Activated T-helper 2 cell treated with anti-CD3 and anti-CD28 coated beads, Interferon-gamma antibody, Interleukin-2, Interleukin-4, amounts not matched to agents 10 μg/mL and 5 μg/mL and 100 μg/mL, durations not matched to agents 14 hours and 24 hours and 36 hours (primary cell): ENCODE results near the gene RUNX3. TPM values are rescaled to one million over a fixed set of nuclear protein-coding genes. Genes with fewer than 3 reads are reported as not detected.
A peak's percentile ranks its signal among the peaks of the same experiment; 100 is the strongest.

Experiments
- DNase-seq: peaks from one replicate; pipeline ENCODE4 v3.0.0; 2021; ENCODE audit warnings: low spot score
- H3K27ac Mint-ChIP-seq: one replicate; pipeline ENCODE4 v1.8.0; 2021; ENCODE audit warnings: mixed read lengths
- H3K27me3 Mint-ChIP-seq: one replicate; pipeline ENCODE4 v1.8.0; 2021; ENCODE audit warnings: low read depth, mixed read lengths
- H3K36me3 Mint-ChIP-seq: one replicate; pipeline ENCODE4 v1.8.0; 2021; ENCODE audit warnings: low read depth, mixed read lengths
- H3K4me1 Mint-ChIP-seq: one replicate; pipeline ENCODE4 v1.8.0; 2021; ENCODE audit warnings: low read depth, mixed read lengths
- H3K4me3 Mint-ChIP-seq: one replicate; pipeline ENCODE4 v1.8.0; 2021; ENCODE audit warnings: low read depth, mild to moderate bottlenecking, moderate library complexity, mixed read lengths
- H3K9me3 Mint-ChIP-seq: one replicate; pipeline ENCODE4 v1.8.0; 2021; ENCODE audit warnings: mixed read lengths
- intact Hi-C: fragments of 100-400 bp; cut with micrococcal nuclease; formaldehyde crosslinking; loops from one replicate; pipeline ENCODE4 v1.15.1; 2023
- total RNA-seq: library from RNA; stranded (reverse); gene quantifications from 2 replicates; pipeline ENCODE4 v1.2.3, GENCODE V29; 2022

The RUNX3 gene
- total RNA-seq, 1 donor from 2014 or later, result 129 TPM

DNA sequence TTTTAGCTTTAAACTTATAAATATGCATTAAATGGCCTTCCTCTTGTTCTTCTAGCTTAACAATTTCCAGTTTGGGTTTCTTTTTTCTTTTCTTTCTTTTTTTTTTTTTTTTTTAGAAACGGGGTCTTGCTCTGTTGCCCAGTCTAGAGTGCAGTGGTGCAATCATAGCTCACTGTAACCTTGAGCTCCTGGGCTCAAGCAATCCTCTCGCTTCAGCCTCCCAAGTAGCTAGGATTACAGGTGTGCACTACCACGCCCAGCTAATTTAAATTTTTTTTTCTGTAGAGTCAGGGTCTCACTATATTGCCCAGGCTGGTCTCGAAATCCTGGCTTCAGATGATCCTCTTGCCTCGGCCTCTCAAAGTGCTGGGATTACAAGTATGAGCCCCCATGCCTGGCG is 37.9 kb upstream of the RUNX3 start:
- Mint-ChIP-seq H3K9me3 (no peaks in the 10 kb centered on the region), H3K36me3 (peaks cover 17% of the 10 kb centered on the region), H3K27me3 (no peaks in the 10 kb centered on the region), H3K4me3 (no peak overlapping the region), H3K4me1 (peaks cover 69% of the 10 kb centered on the region), H3K27ac (peak overlapping the region; percentile 56)
- intact Hi-C loops, result loop anchor here (2.0 kb wide), 2 partner anchors 13 to 23 kb away; no protein-coding TSS in a partner anchor
- DNase-seq, result no peak

DNA sequence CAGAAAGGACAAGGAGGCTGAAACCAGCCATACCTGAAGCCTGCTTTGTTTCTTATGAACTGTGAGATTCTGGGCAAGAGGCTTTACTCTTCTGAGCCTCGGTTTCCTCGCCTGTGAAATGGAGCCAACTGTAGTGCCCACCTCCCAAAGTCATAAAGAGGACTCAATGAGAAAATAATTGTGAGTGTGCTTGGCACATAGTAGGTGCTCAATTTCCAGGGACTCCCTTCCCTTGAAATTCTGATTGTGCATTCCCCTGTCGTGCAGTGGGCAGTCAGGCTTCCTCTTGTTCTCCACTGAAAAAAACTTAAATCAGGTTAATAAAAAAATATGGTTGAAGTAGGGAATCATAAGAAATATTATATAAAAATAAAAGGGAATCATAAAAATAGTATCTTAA is 37.5 kb upstream of the RUNX3 start:
- Mint-ChIP-seq H3K4me1 (peaks cover 66% of the 10 kb centered on the region), H3K36me3 (peaks cover 21% of the 10 kb centered on the region), H3K9me3 (no peaks in the 10 kb centered on the region), H3K4me3 (no peak overlapping the region), H3K27me3 (no peaks in the 10 kb centered on the region), H3K27ac (peak overlapping the region; percentile 99)
- intact Hi-C loops, result loop anchor here (2.0 kb wide), 2 partner anchors 13 to 23 kb away; no protein-coding TSS in a partner anchor
- no peak for DNase-seq

GRCh38 chr1:24966724-24967346 is 36.8 kb upstream of the RUNX3 start:
- Mint-ChIP-seq H3K9me3 (no peaks in the 10 kb centered on the region), H3K27ac (peak overlapping the region; percentile 99), H3K36me3 (peaks cover 28% of the 10 kb centered on the region), H3K4me1 (peaks cover 67% of the 10 kb centered on the region), H3K27me3 (no peaks in the 10 kb centered on the region), H3K4me3 (peak overlapping the region; percentile 34)
- intact Hi-C loops, result loop anchor here (1.0 to 2.0 kb wide), 6 partner anchors 14 to 63 kb away; partner anchors contain the start of gene RUNX3
- DNase-seq, result peak; percentile 77

- no peak for DNase-seq
- intact Hi-C loops, result loop anchor here (1.0 to 2.0 kb wide), 6 partner anchors 15 to 64 kb away; partner anchors contain the start of gene RUNX3
- peak overlapping the region; percentile 47 for H3K4me3 Mint-ChIP-seq
- H3K9me3 Mint-ChIP-seq, result no peaks in the 10 kb centered on the region
- peak overlapping the region; percentile 99 for H3K27ac Mint-ChIP-seq
- H3K27me3 Mint-ChIP-seq, result no peaks in the 10 kb centered on the region
- peaks cover 68% of the 10 kb centered on the region for H3K4me1 Mint-ChIP-seq
- peaks cover 34% of the 10 kb centered on the region for H3K36me3 Mint-ChIP-seq
Observed at GRCh38 chr1:24966121-24966723, 36.1 kb upstream of the RUNX3 start.

- H3K4me3 Mint-ChIP-seq, result peak overlapping the region; percentile 47
- peak overlapping the region; percentile 99 for H3K27ac Mint-ChIP-seq
- intact Hi-C loops, result loop anchor here (1.0 kb wide), 2 partner anchors 10 to 72 kb away; no protein-coding TSS in a partner anchor
- DNase-seq, result no peak
- H3K9me3 Mint-ChIP-seq, result no peaks in the 10 kb centered on the region
- H3K27me3 Mint-ChIP-seq, result no peaks in the 10 kb centered on the region
- H3K4me1 Mint-ChIP-seq, result peaks cover 68% of the 10 kb centered on the region
- H3K36me3 Mint-ChIP-seq, result peaks cover 41% of the 10 kb centered on the region
Observed at GRCh38 chr1:24965571-24965930, 35.5 kb upstream of the RUNX3 start.

DNA sequence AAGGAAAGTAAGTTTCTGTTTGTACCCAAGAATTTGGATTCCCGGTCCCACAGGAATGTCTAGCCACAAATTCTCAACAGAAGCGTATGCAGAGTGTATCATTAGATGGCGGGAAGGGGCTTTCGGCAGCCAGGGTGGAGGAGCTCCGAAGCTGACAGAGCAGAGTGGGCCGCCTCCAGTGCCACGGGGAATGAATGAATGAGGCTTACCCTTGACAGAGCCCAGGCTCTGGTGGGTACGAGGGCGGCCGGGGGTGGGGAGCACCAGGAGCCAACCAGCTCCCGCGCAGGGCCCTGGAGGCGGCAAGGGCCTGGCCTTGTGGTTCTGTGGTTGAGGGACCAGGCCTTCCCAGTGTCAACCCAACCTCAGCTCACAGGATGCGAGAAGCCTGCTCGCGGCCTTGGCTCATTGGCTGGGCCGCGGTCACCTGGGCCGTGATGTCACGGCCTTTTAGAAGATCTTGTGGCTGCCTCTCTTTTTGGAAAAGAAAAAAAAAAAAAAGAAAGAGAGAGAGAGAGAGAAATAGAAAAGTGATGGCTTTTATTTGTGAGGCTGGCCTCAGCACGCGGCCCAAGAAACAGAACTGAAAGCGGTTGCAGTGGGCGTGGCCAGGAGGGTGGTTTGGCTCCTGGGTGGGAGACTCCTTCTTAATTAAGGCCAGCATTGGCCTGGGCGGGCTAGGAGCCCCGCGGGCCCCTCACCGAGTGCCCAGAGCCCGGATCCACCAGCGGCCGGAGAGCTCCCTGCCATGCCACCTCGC is 34.9 kb upstream of the RUNX3 start:
- DNase-seq, result peak; percentile 94
- Mint-ChIP-seq H3K36me3 (peaks cover 46% of the 10 kb centered on the region), H3K27ac (peak overlapping the region; percentile 99), H3K4me1 (peaks cover 68% of the 10 kb centered on the region), H3K9me3 (no peaks in the 10 kb centered on the region), H3K4me3 (peak overlapping the region; percentile 94), H3K27me3 (no peaks in the 10 kb centered on the region)
- intact Hi-C loops, result loop anchor here (1.0 kb wide), 2 partner anchors 10 to 72 kb away; no protein-coding TSS in a partner anchor

- Mint-ChIP-seq H3K36me3 (peaks cover 53% of the 10 kb centered on the region), H3K9me3 (no peaks in the 10 kb centered on the region), H3K4me1 (peaks cover 70% of the 10 kb centered on the region), H3K27me3 (no peaks in the 10 kb centered on the region), H3K27ac (peak overlapping the region; percentile 99), H3K4me3 (peak overlapping the region; percentile 94)
- DNase-seq, result no peak
- intact Hi-C loops, result no loop called here
Observed at GRCh38 chr1:24963943-24964693, 34.0 kb upstream of the RUNX3 start.

- Mint-ChIP-seq H3K9me3 (no peaks in the 10 kb centered on the region), H3K36me3 (peaks cover 59% of the 10 kb centered on the region), H3K27me3 (no peaks in the 10 kb centered on the region), H3K27ac (peak overlapping the region; percentile 99), H3K4me3 (peak overlapping the region; percentile 94), H3K4me1 (peaks cover 66% of the 10 kb centered on the region)
- intact Hi-C loops, result no loop called here
- peak; percentile 45 for DNase-seq
Observed at GRCh38 chr1:24963099-24963872, 33.2 kb upstream of the RUNX3 start.

- Mint-ChIP-seq H3K27me3 (no peaks in the 10 kb centered on the region), H3K4me3 (peak overlapping the region; percentile 94), H3K36me3 (peaks cover 70% of the 10 kb centered on the region), H3K4me1 (peaks cover 68% of the 10 kb centered on the region), H3K9me3 (no peaks in the 10 kb centered on the region), H3K27ac (peak overlapping the region; percentile 72)
- DNase-seq, result no peak
- intact Hi-C loops, result no loop called here
Observed at GRCh38 chr1:24961961-24962861, 32.1 kb upstream of the RUNX3 start.

DNA sequence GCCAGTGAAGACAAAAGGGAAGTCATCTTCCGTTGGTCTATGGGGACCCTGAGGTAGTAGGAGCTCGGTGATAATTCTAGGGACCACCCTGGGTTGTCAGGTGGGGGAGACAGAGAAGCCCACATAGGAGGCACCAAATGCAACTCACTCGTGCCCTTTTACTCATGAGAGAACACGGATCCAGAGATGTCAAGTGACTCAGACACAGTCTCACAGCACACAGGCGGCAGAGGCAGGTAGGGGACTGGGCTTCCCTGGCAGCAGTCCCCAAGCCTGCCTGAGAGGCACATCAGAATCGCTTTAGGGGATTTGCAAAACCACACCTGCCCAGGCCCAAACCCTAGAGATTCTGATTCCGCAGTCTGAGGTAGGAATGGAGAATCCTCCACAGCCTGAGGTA is 31.3 kb upstream of the RUNX3 start:
- peak overlapping the region; percentile 72 for H3K27ac Mint-ChIP-seq
- peaks cover 68% of the 10 kb centered on the region for H3K4me1 Mint-ChIP-seq
- H3K27me3 Mint-ChIP-seq, result no peaks in the 10 kb centered on the region
- DNase-seq, result no peak
- H3K9me3 Mint-ChIP-seq, result no peaks in the 10 kb centered on the region
- peaks cover 77% of the 10 kb centered on the region for H3K36me3 Mint-ChIP-seq
- H3K4me3 Mint-ChIP-seq, result peak overlapping the region; percentile 94
- intact Hi-C loops, result no loop called here

DNA sequence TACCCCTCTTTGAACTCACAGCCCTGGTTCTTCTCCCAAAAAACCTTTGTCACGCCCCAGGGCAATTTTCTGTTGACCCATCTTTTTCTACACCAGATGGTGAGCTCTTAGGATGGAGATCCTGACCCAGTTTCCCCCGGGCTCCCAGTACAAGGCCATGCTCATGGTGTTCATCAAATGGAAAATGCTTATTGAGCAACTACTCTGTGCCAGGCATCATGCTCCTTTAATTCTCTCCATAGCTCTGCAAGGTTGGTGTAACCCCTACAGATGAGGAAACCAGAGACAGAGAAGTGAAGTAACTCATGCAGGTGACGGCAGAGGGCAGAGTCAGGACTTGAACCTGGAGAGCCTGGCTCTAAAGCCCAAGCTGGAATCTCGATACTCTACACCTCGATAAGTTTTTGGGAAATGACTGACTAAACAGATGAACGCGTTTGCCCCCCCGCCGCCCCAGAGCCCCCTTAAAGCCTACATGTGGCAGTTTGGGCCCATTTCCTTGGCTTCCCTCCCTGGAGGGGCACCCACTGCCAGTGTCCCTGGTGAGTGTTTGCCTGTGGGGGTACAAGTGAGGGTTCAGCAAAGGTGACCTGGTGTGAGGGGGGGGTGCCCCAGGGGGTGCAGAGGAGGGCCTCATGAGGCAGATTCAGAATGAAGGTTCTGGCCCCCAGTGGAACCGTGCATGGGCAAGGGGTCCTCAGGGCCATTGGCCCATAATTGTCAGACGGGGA is 30.2 kb upstream of the RUNX3 start:
- Mint-ChIP-seq H3K4me3 (peak overlapping the region; percentile 65), H3K36me3 (peaks cover 87% of the 10 kb centered on the region), H3K27me3 (no peaks in the 10 kb centered on the region), H3K4me1 (peaks cover 66% of the 10 kb centered on the region), H3K9me3 (no peaks in the 10 kb centered on the region), H3K27ac (peak overlapping the region; percentile 71)
- intact Hi-C loops, result no loop called here
- no peak for DNase-seq
